GM19025 (cell line): Measurements from ENCODE around the gene GRB10.
"Not testable (repeated sequence)": the region's sequence is repeated elsewhere in the genome, so short reads cannot be mapped to it uniquely, and the experiment has no call there.

Experiments
- ATAC-seq: cut with Tn5 transposase; IDR thresholded peaks from one replicate; pipeline ENCODE4 v1.9.1; 2021; ENCODE audit warnings: mild to moderate bottlenecking, low read depth, moderate library complexity; ENCODE audit not compliant: unreplicated experiment

Gene GRB10

DNA sequence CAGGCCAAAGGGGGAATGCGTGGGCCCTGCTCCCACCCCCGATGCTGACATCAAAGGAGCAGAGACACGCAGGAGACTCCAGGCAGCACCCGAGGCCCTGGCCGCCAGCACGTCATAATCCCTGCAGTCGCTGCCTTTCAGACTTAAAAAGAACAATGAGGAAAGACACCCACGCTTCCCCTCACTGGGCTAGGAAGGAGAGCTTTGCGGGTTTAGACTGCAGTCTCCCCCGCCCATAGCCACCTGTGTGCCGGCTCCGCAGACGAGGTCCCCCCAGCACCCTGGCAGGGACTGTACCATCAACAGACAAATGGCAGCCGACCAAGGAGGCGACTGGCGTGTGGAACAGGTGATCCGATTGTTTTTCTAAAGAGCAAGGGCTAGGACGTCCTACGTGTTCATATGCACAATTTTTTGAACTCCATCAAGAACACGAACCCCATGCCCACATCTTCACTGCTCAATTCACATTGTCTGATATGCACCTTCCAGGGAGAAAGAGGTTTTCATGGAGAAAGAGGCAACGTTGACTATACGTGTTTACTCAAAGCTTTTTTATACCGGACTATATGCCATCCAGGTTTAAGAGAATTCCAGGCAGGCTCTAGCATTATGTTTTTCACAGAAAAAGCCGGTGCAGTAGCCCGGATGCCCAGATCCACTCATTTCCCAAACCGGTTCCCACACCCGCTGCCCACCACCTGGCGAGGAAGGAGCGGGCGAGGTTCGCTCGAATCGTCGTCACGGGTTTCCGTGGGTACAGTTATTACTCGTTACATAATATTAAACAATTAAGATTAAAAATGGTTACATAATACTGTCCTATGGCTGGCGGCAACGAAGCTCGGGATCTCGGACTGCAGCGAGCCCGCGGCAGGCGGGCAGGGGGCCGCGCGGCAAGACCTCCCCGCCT lies 1.1 kb downstream of the GRB10 start:
- ATAC-seq, result no peak

DNA sequence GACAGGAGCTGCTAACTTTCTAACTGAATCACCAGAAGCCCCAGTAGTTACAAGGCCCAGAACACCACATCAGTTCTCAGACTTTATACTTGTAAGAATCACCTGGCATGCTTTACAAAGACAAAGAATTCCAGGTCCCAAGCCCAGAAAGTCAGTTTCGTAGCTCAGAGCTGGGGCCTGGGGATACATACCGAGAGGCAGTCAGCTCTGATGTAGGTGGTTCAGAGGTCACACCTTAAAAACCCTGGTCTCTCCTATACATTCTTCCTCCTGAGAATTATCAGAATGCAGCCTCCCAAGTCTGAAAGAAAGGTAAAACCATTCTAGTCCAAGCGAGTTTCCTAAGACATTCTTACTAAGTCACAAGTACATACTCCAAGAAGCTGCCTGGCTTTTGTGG lies 2.3 kb downstream of the GRB10 start:
- no peak for ATAC-seq

DNA sequence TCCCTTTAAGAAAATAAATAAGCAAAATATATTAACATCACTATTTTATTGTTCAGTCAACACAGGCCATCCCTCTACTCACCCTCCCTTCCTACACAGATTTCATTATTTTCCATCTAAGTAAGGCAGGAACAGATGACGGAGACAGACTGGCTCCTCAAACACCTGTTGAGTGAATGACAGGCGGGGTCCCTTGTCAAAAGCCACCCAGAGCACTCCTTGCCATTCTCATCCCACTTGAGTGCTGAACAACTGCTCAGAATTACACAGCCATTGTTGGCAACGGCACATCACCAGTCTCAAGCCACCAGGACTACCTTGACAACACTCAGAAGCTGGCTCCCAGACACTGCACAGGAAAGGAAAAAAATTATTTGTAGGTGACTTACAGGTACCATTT lies 3.3 kb downstream of the GRB10 start:
- ATAC-seq, result no peak

DNA sequence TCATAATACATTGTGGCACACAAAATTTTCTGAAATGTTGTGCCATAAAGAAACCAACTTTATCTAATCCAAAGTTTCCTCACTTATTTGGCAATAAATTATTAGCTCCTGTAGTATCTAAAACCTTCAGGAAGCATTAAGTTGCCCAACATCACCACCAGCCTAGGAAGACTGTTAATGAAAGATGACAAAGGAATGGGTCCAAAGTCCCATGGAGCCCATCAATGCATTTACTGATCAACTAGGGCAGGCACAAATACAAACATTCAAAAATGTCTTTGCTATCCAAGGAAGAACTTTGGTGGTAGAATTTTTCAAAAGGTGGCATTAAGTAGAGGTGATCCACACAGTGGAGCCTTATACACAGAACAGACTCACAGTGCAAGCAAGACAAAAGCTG lies 4.5 kb downstream of the GRB10 start:
- no peak for ATAC-seq

DNA sequence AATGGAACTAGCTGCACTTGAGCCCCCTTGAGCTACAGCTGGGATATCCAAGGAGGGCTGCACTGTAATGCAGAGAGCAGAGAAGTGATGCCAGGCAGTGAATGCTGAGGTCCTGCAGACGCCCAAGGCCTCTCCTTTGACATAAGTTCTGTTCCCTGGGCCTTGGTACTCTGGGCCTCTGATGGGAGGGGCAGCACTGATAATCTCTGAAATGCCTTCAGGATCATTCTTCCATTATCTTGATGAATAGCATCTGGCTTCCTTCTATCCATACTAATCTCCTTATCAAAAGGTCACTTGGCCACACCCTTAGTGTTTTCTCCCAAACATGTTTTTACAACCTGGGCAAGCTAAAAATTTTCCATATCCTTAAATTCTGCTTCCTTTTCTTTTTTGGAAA lies 6.9 kb downstream of the GRB10 start:
- no peak for ATAC-seq

DNA sequence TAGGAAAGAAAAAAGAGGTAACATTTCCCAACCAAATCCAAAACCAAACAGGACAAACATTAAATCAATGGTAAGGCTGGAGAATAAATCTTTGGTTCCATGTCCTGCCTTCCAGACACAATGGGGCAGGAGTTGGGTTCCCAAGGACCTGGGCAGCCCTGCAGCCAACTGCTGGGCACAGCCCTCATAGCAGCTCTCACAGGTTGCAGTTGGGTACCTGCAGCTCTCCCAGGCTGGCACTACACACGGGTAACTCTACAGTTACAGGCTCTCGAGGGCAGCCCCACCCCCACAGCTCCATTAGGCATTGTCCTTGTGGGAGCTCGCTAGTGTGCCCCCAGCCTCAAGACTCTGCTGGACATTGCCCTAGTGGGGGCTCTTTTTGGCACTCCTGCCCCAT lies 7.5 kb downstream of the GRB10 start:
- ATAC-seq, result no peak

DNA sequence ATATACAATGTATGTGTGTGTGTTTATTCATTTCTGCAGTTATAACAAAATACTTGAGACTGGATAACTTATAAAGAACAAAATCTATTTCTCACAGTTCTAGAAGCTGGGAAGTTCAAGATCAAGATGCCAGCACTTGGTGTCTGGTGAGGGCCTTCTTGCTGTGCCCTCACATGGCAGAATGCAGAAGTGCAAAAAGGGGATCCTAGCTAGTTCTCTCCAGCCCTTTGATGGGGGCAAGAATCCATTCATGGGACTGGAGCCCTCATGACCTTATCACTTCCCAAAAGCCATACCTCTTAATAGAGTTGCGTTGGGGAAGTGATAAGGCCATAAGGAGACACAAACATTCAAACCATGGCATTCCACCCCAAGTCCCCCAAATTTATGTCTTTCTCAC lies 8.4 kb downstream of the GRB10 start:
- no peak for ATAC-seq

DNA sequence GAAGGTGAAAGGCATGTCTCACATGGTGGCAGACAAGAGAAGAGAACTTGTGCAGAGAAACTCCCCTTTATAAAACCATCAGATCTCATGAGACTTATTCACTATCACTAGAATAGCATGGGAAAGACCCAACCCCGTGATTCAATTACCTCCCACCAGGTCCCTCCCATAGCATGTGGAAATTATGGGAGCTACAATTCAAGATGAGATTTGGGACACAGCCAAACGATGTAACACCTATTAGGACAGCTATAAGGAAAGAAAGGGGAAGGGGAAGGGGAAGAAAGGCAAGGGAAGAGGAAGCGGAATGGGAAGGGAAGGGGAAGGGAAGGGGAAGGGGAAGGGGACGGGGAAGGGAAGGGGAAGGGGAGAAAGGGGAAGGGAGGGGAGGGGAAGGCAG lies 9.6 kb downstream of the GRB10 start:
- ATAC-seq, result not testable (repeated sequence)

DNA sequence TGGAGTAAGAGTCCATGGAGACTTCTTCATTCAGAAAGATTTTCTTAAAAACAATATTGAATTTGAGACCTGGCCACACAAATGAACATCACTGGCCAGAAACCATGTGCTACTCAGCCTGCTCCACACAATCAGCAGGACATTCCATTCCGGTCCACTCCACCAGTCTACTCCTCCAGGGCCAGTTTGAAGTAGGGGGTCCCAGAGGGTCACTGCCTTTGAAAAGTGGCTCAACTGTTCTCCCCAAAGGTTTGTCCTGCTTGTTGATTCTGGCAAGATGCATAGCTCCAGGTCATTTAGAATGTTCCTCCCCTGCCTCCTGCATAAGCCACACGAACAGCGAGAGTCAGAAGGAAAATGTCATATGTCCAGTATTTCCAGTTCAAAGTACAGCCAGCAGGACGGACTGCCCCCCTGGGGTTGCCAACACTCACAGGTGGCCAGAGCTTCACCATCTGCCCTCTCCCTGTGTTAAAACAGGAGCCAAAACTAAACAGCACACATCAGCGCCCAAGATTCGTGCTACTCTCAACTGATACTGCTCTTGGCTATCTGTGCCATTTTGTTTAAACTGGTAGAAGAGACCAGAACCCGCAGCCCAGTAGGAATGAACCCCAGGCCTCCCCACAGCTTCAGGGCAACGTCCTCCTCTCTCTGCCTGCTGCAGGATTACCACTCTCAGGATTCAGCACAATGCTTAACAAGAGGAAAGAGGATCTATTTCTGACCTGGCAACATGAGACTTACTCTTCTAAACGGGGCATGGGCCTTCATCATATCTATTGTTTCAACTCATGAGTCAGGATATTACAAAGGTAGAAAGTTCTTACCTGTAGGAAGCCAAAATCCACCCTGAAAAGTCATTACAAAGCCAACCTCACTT lies 11.3 kb downstream of the GRB10 start:
- ATAC-seq, result no peak

DNA sequence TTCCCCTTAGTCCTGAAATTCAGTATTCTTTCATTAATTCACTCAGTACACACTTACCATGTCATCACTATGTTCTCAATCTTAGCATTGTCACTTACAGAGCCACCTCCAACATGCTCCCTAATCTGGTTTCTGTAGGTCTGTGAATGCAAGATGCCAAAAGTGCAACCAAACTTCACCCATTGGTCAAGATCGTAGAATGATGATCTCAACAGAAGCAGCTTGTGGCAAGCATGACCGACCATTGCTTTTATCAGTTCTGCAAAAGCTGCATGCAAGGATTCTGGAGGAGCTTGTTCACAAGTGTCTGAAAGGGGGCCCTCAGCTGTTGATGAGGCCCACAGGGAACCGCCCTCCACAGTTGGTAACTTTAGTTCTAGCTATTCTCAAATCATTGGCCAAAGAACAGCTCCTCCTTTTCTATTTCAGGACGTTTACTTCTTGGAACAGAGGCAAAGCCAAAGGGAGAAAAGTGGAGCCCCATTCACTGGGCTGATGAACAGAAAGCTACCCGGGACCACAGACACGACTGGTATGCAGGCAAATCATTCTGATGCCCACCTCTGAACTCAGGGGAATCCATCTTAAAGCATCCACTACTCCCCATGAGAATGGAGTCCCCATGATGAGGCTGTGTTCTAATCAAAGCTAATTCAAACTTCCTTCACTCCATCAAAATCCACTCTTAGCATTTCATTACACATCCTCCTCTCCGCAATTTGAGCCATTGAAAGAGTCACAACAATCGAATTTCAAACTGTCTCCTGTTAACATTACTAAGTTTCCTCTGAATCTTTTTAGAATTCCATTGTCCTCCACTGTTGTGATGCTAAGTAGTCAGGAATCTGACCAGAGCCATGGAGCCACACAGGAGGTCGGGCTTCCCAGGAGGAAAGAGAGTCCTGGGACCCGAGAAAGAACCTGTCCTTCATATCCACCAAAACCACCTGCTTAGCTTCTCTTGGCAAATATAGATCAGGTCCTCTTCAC lies 13.9 kb downstream of the GRB10 start:
- no peak for ATAC-seq

DNA sequence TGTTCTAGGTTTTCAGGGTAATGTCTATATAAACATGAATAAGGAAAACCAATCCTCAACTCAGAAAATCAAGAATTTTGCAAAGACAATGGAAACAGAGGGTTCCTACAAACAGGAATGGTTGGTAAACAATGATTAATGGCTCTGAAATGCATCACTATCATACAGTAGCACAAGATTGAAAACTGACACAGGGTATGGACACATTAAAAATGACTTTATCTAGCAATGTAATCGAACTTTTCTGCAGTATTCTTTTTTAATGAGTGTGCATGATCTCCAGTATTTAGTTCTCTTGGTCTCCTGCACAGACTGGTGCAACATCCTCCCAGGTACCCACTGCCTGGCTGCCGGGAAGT lies 15.9 kb downstream of the GRB10 start:
- ATAC-seq, result no peak

DNA sequence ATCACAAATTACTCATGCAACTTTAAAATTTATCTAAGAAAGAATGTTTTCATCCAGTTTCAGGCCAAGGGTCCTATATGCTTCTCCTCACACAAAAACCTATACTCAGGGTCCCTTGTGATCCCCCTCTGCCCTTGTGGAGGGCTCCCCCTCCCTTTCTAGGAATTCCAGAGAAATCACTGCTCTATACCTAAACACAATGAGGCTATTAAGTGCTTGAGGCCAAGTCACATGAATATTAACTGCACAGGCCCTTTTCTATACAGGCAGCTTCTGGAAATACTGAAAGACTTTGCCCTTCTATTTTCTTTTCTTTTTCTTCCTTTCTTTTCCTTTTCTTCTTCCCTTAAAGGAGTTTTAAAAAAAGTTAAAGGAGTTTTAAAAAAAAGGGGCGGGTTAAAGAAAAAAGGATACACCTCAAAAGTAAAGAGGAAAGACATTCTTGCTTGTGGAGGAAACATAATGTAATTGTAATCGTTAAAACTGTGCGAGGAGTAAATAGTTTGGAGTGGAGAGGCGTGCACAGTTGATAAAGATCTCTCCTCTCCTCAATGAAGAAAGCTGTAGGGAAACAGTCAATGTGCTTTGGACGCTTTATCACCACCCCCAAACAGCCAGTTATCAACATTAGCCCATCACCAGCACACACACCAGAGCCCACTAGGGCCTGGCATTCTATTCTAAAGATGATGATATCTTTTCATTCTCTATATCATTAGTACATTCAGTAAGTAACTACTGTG lies 16.4 kb downstream of the GRB10 start:
- ATAC-seq, result no peak

DNA sequence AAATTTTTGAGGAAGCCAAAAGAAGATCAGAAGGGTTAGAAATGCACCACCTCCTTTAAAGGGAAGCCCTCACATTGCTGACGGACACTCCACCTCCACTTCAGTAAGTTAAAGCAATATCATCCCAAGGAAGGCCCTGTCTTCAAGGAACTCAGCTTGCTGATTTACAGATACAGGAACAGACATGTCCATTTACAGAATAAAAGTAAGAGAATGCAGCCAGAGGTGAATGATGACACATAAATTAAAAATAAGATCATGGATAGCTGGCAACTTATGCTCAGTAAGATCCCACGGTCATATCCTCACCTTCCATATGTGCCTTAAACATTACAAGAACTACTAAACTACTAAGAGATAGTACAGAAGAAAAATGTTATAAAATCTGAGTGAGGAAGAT lies 20.4 kb downstream of the GRB10 start:
- ATAC-seq, result no peak

DNA sequence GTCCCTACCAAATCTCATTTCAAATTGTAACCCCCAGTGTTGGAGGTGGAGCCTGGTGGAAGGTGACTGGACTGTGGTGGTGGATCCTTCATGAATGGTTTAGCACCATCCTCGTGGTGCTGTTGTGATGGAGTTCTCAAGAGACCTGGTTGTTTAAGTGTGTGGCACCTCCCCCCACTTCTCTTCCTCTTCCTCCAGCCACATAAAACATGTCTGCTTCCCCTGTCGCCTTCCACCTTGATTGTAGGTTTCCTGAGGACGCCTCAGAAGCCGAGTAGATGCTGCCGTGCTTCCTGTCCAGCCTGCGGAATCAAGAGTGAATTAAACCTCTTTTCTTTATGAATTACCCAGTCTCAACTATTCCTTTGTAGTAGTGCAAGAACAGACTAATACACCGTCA lies 21.0 kb downstream of the GRB10 start:
- no peak for ATAC-seq

DNA sequence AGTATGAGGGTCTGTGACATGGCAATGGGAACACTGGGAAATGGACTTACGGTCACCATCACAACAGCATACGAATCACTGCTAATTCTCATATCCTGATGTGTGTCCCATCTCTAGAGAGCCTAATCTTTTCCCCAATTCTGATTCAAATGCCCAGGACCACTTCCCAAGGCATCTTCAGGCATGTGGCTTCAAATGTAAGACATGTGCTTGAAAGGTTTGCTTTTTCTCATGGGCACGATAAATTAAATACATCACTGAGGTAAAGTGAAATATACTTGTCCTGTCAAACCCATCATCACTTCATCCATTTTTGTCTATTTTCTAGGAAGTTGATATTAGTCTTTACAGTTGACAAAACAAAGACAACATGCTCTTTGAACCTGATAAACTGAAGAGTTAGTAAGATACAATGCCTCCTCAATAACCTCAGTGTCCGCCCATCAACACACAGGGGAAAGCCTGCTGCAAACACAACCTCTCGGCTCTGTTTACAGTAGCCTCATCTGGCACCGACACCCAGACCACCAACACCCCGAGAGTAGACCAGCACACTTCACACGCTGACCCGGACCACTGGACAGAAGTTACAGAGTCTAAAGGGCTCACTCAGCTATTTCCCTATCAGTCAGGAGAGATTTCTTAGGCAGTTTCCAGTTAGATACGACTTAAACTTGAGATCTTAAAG lies 24.8 kb downstream of the GRB10 start:
- ATAC-seq, result no peak

DNA sequence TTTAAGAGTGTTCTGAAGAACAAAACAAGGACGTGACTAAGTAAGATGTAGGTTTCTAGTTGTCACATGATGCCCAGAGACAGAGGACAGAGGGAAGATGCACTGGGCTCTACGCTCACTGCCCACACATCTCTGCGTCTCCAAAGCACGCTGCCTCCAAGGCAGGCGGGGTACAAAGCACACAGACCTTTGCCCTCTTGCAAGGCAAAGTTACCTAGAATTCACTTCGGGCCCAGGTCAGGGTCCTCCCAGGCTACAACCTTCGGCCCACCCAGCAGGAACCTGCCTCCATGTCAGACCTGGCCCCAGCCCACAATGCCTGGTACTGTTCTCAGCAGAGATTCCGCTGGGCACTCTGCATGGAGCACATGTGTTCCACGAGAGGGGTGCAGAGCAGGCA lies 26.5 kb downstream of the GRB10 start:
- no peak for ATAC-seq

DNA sequence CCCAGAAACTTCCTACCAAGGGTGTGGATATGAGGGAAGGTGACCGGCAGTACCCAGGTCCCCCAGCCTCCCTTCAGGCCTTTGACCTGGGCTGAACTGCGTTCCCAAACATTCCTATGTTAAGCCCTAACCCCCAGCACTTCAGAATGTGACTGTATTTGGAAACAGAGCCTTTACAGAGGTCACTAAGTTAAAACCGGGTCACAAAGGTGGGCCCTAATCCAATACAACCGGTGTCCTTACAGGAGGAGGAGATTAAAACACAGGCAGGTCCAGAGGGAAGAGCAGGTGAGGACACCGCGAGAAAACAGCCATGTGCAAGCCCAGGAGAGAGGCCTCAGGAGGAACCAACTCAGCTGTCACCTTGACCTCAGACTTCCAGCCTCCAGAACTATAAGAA lies 28.0 kb downstream of the GRB10 start:
- no peak for ATAC-seq

DNA sequence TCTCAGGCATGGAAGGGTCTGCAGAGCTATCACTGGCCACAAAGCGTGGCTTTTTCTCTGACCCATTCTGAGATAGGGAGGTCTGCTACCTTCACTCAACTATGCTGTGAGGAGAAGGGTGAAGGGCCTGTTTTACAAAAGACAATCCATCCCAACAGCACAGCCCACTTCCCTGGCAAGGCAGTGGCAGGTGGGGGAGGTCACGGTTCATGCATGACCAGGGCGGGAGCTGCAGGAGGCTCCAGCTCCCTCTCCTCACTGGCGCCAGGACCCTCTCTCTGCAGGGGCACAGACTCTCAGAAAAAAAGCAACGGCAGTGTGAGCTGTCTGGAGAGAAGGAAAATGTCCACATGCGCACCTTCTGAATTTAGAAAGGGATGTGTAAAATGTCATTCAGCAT lies 28.5 kb downstream of the GRB10 start:
- no peak for ATAC-seq

DNA sequence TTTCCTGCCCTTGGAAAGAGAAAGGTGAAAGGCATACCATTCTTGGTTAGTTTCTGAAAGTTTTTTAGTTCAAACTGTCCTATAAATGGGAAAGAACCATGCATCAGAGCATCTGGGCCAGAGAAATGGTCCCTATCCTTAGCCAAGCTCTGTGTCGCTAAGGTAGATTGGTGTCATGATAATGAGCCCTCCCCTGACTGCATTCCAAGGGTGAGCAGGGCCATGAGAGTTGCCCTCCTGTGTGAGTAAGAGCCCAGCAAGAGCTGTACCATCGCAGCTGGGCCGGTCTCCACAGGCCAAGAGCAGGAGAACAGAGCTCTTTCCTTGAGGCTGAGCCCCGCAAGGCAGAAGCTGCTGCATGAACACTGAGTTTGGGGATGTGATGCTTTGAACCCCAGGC lies 30.3 kb downstream of the GRB10 start:
- no peak for ATAC-seq
